T follicular helper cell (primary cell): Measurements from ENCODE around the gene NYAP1.
"Not testable (repeated sequence)": the region's sequence is repeated elsewhere in the genome, so short reads cannot be mapped to it uniquely, and the experiment has no call there.

ENCODE experiments used
- DNase-seq: peaks from one replicate; pipeline ENCODE4 v3.0.0-alpha.2; 2020; ENCODE audit warnings: low read depth

Gene NYAP1

GRCh38 chr7:100513212-100513810 lies 29.6 kb downstream of the NYAP1 start:
- no peak for DNase-seq

- no peak for DNase-seq
Observed at GRCh38 chr7:100515072-100515532, 31.4 kb downstream of the NYAP1 start.

- DNase-seq, result peak; percentile 25
Observed at GRCh38 chr7:100516135-100516812, 32.5 kb downstream of the NYAP1 start.

- DNase-seq, result no peak
Observed at GRCh38 chr7:100517305-100517704, 33.6 kb downstream of the NYAP1 start.

DNA sequence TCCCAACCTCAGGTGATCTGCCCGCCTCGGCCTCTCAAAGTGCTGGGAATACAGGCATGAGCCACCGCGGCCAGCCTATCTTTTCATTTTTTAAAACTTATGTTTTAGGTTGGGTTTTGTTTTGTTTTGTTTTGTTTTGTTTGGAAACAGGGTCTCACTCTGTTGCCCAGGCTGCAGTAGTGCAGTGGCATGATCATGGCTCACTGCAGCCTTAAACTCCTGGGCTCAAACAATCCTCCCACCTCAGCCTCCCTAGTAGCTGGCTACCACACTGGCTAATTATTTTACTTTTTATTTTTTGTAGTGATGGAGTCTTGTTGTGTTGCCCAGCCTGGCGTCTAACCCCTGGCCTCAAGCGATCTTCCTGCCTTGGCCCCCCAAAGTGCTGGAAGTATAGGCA lies 35.9 kb downstream of the NYAP1 start:
- DNase-seq, result no peak

GRCh38 chr7:100520138-100520537 lies 36.4 kb downstream of the NYAP1 start:
- DNase-seq, result no peak

DNA sequence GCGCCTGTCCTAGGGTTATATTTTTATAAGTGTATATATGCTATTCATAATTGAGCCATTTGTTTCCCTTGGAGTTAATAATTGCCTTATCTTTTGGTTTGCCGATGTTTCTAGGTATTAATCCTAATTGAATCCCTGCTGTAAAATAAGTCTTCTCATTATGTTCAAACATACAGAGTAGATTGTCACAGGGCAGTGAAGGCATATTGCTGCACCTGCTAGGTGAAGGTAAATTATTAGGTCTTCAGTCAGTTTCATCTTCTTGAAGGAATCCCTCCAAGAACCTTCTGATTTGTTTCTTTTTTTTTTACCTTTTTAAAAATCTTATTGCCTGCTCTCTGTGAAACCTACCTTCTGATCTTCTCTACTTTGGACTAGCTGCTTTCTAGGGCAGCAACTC lies 37.3 kb downstream of the NYAP1 start:
- DNase-seq, result no peak

GRCh38 chr7:100521909-100522593 lies 38.3 kb downstream of the NYAP1 start:
- DNase-seq, result not testable (repeated sequence)

DNA sequence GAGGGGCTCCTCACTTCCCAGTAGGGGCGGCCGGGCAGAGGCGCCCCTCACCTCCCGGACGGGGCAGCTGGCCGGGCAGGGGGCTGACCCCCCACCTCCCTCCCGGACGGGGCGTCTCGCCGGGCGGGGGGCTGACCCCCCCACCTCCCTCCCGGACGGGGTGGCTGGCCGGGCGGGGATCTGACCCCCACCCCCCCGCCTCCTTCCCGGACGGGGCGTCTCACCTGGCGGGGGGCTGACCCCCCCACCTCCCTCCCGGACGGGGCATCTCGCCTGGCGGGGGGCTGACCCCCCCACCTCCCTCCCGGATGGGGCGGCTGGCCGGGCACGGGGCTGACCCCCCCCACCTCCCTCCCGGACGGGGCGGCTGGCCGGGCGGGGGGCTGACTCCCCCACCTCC lies 39.5 kb downstream of the NYAP1 start:
- DNase-seq, result not testable (repeated sequence)

- DNase-seq, result not testable (repeated sequence)
Observed at GRCh38 chr7:100528108-100528866, 44.6 kb downstream of the NYAP1 start.

GRCh38 chr7:100532165-100533022 lies 48.7 kb downstream of the NYAP1 start:
- no peak for DNase-seq

- not testable (repeated sequence) for DNase-seq
Observed at GRCh38 chr7:100535982-100536381, 52.3 kb downstream of the NYAP1 start.

- DNase-seq, result not testable (repeated sequence)
Observed at GRCh38 chr7:100536695-100537094, 53.0 kb downstream of the NYAP1 start.

- DNase-seq, result no peak
Observed at GRCh38 chr7:100538348-100538653, 54.6 kb downstream of the NYAP1 start.

GRCh38 chr7:100538654-100539435 lies 55.1 kb downstream of the NYAP1 start, which contains the start of gene AGFG2:
AGFG2 (plus strand) TSS chr7:100539203; CDS start chr7:100539347, 144 bp downstream.
- DNase-seq, result peak; percentile 100

GRCh38 chr7:100539436-100540006 lies 55.8 kb downstream of the NYAP1 start:
- no peak for DNase-seq

- DNase-seq, result no peak
Observed at GRCh38 chr7:100540073-100540723, 56.5 kb downstream of the NYAP1 start.

GRCh38 chr7:100541309-100541708 lies 57.6 kb downstream of the NYAP1 start:
- DNase-seq, result not testable (repeated sequence)

DNA sequence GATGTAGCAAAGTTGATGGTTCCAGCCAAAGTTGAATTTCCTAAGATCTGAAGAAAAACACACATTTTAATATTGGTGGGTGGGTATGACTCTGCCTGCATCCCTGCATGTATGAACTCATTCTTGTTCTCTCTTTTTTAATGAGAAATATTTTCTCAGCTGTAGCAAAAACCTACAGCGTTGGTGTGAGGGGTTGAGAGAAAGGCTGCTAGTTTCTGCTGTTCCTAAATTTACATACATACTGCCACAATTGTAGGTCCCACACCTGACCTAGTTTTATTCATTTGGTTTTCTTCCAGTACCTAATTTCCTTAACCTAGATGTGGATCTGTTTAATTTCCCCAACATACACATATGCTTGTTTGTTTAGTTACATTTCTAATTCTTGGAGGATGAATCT lies 59.9 kb downstream of the NYAP1 start:
- DNase-seq, result no peak

GRCh38 chr7:100544386-100544785 lies 60.7 kb downstream of the NYAP1 start:
- no peak for DNase-seq
